ENCODE data around the gene MIF4GD. TPM values are rescaled to one million over a fixed set of nuclear protein-coding genes. Genes with fewer than 3 reads are reported as not detected.
"Not testable (repeated sequence)": the region's sequence is repeated elsewhere in the genome, so short reads cannot be mapped to it uniquely, and the experiment has no call there.

MIF4GD gene
- polyA plus RNA-seq, 4 donors = 13.0 to 29.7 (median 22.9) TPM

DNA sequence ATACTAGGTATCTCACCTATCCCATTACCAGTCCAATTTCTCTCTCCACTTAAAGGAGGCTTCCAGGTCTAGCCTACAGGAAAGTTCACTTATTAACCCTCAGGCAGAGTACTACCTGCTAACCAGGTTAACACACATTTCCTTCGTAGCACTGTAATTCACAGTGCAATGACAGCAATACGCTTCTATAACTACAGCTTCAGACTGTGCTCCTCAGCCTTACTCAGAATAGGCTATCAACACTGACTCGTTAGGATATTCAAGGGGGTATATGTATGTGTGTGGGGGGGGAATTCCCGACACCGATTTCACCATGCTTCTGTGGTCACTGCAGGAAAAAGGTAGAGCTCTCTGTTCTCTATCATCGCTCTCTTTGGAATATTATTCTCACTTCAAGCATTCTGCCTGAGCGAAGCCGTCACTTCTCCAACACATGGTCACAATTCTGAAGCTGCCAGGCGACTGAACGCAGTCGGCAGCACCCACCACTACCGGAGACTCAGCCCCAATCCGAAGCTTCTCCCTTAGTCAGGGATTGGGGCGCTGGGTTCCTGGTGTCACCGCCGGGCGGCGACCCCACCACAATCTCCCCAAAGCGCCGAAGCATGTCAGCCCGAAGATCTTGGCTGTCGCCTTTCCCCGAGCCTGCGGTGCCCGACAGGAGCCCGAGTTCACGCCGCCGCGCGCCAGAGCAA, 10.2 kb downstream of the MIF4GD start:
- 0 to 1% (median 1%) methylated on average over 30 to 31 of the region's 31 CpGs for WGBS, 3 donors
- Histone ChIP-seq H3K9me3 (ENCODE audit: control insufficient read depth in 2 of 2, insufficient read depth in 1 of 2, low read depth in 1 of 2, low read length in 1 of 2) (no peaks in the 10 kb centered on the region), H3K4me1 (ENCODE audit: control insufficient read depth in 3 of 3, insufficient read depth in 2 of 3, low read depth in 1 of 3, low read length in 2 of 3) (peaks cover 4 to 18% (median 9%) of the 10 kb centered on the region in 3 donors), H3K27ac (ENCODE audit: low read depth in 1 of 3, low read length in 2 of 3) (peak overlapping the region; percentile 81 to 99 (median 93)), H3K36me3 (ENCODE audit: control insufficient read depth in 3 of 3, insufficient read depth in 2 of 3, low read depth in 1 of 3, low read length in 3 of 3) (peaks cover 0 to 26% (median 4%) of the 10 kb centered on the region in 3 donors), H3K27me3 (ENCODE audit: control insufficient read depth in 3 of 3, insufficient read depth in 3 of 3, low read length in 3 of 3) (no peaks in the 10 kb centered on the region), H3K4me3 (ENCODE audit: low read depth in 1 of 3, low read length in 3 of 3) (peak overlapping the region; percentile 84 to 94 (median 93))
- FAIRE-seq = no peak
- peak in 1 of 2 donors; percentile 32 for DNase-seq

DNA sequence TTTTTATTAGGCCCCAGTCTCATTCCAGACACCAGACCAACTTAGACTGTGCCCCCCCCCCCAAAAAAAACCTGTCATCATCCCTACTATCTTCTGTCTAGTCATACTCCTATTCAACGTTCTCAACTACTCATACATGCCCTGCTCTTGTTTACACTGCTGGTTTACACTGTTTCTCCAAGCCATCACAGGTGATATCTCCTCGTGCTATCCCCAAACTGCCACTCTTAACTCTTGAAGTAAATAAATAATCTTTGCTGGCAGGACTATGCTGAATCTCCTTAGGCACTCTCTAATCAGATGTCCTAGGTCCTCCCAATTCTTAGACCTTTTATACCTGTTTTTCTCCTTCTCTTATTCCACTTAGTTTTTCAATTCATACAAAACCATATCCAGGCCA, 13.8 kb downstream of the MIF4GD start:
- H3K4me3 ChIP-seq (ENCODE audit: low read depth in 1 of 3, low read length in 3 of 3); H3K9me3 ChIP-seq (ENCODE audit: control insufficient read depth in 2 of 2, insufficient read depth in 1 of 2, low read depth in 1 of 2, low read length in 1 of 2); FAIRE-seq; DNase-seq; H3K27ac ChIP-seq (ENCODE audit: low read depth in 1 of 3, low read length in 2 of 3); H3K36me3 ChIP-seq (ENCODE audit: control insufficient read depth in 3 of 3, insufficient read depth in 2 of 3, low read depth in 1 of 3, low read length in 3 of 3); H3K27me3 ChIP-seq (ENCODE audit: control insufficient read depth in 3 of 3, insufficient read depth in 3 of 3, low read length in 3 of 3); H3K4me1 ChIP-seq (ENCODE audit: control insufficient read depth in 3 of 3, insufficient read depth in 2 of 3, low read depth in 1 of 3, low read length in 2 of 3): not testable (repeated sequence)
- WGBS, 3 donors = 23 to 51% (median 37%) methylated on average over 2 of the region's 2 CpGs

DNA sequence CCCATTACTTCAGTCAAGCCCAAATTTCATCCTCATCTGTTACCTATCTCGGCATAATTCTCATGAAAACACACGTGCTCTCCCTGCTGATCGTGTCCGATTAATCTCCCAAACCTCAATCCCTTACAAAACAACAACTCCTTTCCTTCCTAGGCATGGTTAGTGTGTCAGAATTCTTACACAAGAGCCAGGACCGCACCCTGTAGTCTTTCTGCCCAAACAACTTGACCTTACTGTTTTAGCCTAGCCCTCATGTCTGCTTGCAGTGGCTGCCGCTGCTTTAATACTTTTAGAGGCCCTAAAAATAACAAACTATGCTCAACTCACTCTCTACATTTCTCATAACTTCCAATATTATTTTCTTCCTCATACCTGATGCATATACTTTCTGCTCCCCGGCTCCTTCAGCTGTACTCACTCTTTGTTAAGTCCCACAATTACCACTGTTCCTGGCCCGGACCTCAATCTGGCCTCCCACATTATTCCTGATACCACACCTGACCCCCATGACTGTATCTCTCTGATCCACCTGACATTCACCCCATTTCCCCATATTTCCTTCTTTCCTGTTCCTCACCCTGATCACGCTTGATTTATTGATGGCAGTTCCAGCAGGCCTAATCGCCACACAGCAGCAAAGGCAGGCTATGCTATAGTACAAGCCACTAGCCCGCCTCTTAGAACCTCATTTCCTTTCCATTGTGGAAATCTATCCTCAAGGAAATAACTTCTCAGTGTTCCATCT, 14.9 kb downstream of the MIF4GD start:
- not testable (repeated sequence) for FAIRE-seq; H3K36me3 ChIP-seq (ENCODE audit: control insufficient read depth in 3 of 3, insufficient read depth in 2 of 3, low read depth in 1 of 3, low read length in 3 of 3); H3K27me3 ChIP-seq (ENCODE audit: control insufficient read depth in 3 of 3, insufficient read depth in 3 of 3, low read length in 3 of 3); H3K4me3 ChIP-seq (ENCODE audit: low read depth in 1 of 3, low read length in 3 of 3); H3K9me3 ChIP-seq (ENCODE audit: control insufficient read depth in 2 of 2, insufficient read depth in 1 of 2, low read depth in 1 of 2, low read length in 1 of 2); H3K4me1 ChIP-seq (ENCODE audit: control insufficient read depth in 3 of 3, insufficient read depth in 2 of 3, low read depth in 1 of 3, low read length in 2 of 3); DNase-seq; H3K27ac ChIP-seq (ENCODE audit: low read depth in 1 of 3, low read length in 2 of 3)
- 70 to 81% (median 75%) methylated on average over 9 to 11 of the region's 11 CpGs for whole genome bisulfite sequencing, 3 donors

GRCh38 chr17:75252039-75252816, 18.8 kb downstream of the MIF4GD start:
- FAIRE-seq (no peak), DNase-seq (no peak)
- H3K27me3 ChIP-seq (ENCODE audit: control insufficient read depth in 3 of 3, insufficient read depth in 3 of 3, low read length in 3 of 3) = no peaks in the 10 kb centered on the region
- H3K27ac ChIP-seq (ENCODE audit: low read depth in 1 of 3, low read length in 2 of 3) = no peak overlapping the region
- WGBS, 3 donors = 85 to 89% (median 87%) methylated on average over 8 of the region's 8 CpGs
- H3K9me3 ChIP-seq (ENCODE audit: control insufficient read depth in 2 of 2, insufficient read depth in 1 of 2, low read depth in 1 of 2, low read length in 1 of 2) = no peaks in the 10 kb centered on the region
- H3K4me1 ChIP-seq (ENCODE audit: control insufficient read depth in 3 of 3, insufficient read depth in 2 of 3, low read depth in 1 of 3, low read length in 2 of 3) = peaks cover 0 to 2% (median 0%) of the 10 kb centered on the region in 3 donors
- H3K36me3 ChIP-seq (ENCODE audit: control insufficient read depth in 3 of 3, insufficient read depth in 2 of 3, low read depth in 1 of 3, low read length in 3 of 3) = peaks cover 0 to 18% (median 0%) of the 10 kb centered on the region in 3 donors
- no peak overlapping the region for H3K4me3 ChIP-seq (ENCODE audit: low read depth in 1 of 3, low read length in 3 of 3)

DNA sequence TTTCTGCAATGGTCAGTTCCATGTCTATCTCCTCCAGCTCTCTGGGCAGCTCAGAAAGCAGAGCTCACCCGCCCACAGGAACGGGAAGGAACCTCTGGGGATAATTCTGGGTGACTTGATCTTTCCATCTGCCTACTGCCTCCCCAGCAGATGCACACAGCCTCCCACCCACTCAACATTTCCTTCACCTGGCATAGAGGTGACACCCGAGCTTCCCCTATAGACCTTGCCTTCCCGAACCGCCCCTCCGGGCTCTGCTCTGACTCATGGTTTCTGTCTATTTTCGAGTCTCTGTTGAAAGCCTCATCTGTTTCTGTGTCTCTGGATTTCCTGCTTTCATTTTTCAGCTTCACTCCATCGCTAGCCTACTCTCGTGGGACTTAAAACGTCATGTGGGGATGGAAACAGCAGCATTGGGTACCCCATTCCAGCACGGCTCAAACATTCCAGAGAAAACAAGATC, 21.0 kb downstream of the MIF4GD start:
- 47 to 67% (median 54%) methylated on average over 11 of the region's 11 CpGs for WGBS, 3 donors
- no peaks in the 10 kb centered on the region for H3K27me3 ChIP-seq (ENCODE audit: control insufficient read depth in 3 of 3, insufficient read depth in 3 of 3, low read length in 3 of 3)
- FAIRE-seq (no peak), DNase-seq (no peak)
- peaks cover 0 to 2% (median 0%) of the 10 kb centered on the region in 3 donors for H3K4me1 ChIP-seq (ENCODE audit: control insufficient read depth in 3 of 3, insufficient read depth in 2 of 3, low read depth in 1 of 3, low read length in 2 of 3)
- no peaks in the 10 kb centered on the region for H3K9me3 ChIP-seq (ENCODE audit: control insufficient read depth in 2 of 2, insufficient read depth in 1 of 2, low read depth in 1 of 2, low read length in 1 of 2)
- H3K27ac ChIP-seq (ENCODE audit: low read depth in 1 of 3, low read length in 2 of 3) = peak overlapping the region in 1 of 3 donors; percentile 28
- H3K36me3 ChIP-seq (ENCODE audit: control insufficient read depth in 3 of 3, insufficient read depth in 2 of 3, low read depth in 1 of 3, low read length in 3 of 3) = peaks cover 0 to 36% (median 12%) of the 10 kb centered on the region in 3 donors
- no peak overlapping the region for H3K4me3 ChIP-seq (ENCODE audit: low read depth in 1 of 3, low read length in 3 of 3)

- Histone ChIP-seq H3K27ac (ENCODE audit: low read depth in 1 of 3, low read length in 2 of 3) (peak overlapping the region in 1 of 3 donors; percentile 28), H3K4me1 (ENCODE audit: control insufficient read depth in 3 of 3, insufficient read depth in 2 of 3, low read depth in 1 of 3, low read length in 2 of 3) (peaks cover 0 to 2% (median 0%) of the 10 kb centered on the region in 3 donors), H3K4me3 (ENCODE audit: low read depth in 1 of 3, low read length in 3 of 3) (no peak overlapping the region), H3K27me3 (ENCODE audit: control insufficient read depth in 3 of 3, insufficient read depth in 3 of 3, low read length in 3 of 3) (no peaks in the 10 kb centered on the region), H3K36me3 (ENCODE audit: control insufficient read depth in 3 of 3, insufficient read depth in 2 of 3, low read depth in 1 of 3, low read length in 3 of 3) (peaks cover 0 to 40% (median 12%) of the 10 kb centered on the region in 3 donors), H3K9me3 (ENCODE audit: control insufficient read depth in 2 of 2, insufficient read depth in 1 of 2, low read depth in 1 of 2, low read length in 1 of 2) (no peaks in the 10 kb centered on the region)
- DNase-seq = no peak
- 64 to 79% (median 71%) methylated on average over 4 of the region's 4 CpGs for WGBS, 3 donors
- FAIRE-seq = no peak
Measured at GRCh38 chr17:75249564-75249963, 21.5 kb downstream of the MIF4GD start.

DNA sequence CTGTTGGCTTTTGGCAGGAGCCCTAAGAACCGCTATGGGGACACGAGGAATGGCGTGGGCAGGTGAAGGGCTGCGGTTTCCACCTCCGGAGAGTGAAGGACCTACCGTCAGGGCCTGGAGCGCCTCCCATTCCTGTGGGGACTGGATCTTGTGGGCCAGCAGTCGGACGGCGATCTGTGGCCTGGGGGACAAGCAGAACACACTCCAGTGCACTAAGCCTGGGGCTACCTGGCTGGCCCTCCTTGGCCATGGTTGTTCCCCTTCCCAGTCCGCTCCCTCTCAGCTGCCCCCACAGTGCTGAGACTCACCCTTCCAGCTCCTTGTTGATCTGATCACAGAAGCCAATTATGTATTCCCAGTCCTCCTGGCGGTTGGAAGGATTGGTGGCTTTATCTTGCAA, 24.6 kb downstream of the MIF4GD start:
- peaks cover 0 to 70% (median 29%) of the 10 kb centered on the region in 3 donors for H3K36me3 ChIP-seq (ENCODE audit: control insufficient read depth in 3 of 3, insufficient read depth in 2 of 3, low read depth in 1 of 3, low read length in 3 of 3)
- no peak overlapping the region for H3K27ac ChIP-seq (ENCODE audit: low read depth in 1 of 3, low read length in 2 of 3)
- WGBS, 3 donors = 96 to 97% (median 96%) methylated on average over 12 of the region's 12 CpGs
- H3K9me3 ChIP-seq (ENCODE audit: control insufficient read depth in 2 of 2, insufficient read depth in 1 of 2, low read depth in 1 of 2, low read length in 1 of 2) = no peaks in the 10 kb centered on the region
- H3K4me3 ChIP-seq (ENCODE audit: low read depth in 1 of 3, low read length in 3 of 3) = no peak overlapping the region
- DNase-seq = no peak
- H3K27me3 ChIP-seq (ENCODE audit: control insufficient read depth in 3 of 3, insufficient read depth in 3 of 3, low read length in 3 of 3) = no peaks in the 10 kb centered on the region
- H3K4me1 ChIP-seq (ENCODE audit: control insufficient read depth in 3 of 3, insufficient read depth in 2 of 3, low read depth in 1 of 3, low read length in 2 of 3) = peaks cover 0 to 2% (median under 1%) of the 10 kb centered on the region in 3 donors
- no peak for FAIRE-seq

DNA sequence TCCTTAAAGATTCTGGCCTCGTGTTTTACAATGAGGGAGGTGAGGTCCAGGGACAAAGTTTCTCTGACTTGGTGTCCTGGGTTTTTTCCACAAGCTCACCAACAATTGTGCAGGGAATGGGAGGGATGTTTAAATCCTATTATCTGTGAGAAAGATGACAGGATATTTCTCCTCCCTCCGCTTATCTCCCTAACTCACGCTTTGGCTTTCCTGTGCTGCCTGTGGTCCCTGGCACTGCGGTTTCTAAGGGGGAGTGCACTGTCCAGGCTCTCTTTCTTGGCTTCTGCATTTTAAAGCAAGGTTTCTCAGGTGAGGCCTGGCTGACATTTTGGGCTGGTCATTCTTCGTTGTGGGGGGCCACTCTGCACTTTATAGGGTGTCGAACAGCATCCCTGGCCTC, 26.0 kb downstream of the MIF4GD start:
- Histone ChIP-seq H3K4me3 (ENCODE audit: low read depth in 1 of 3, low read length in 3 of 3) (no peak overlapping the region), H3K9me3 (ENCODE audit: control insufficient read depth in 2 of 2, insufficient read depth in 1 of 2, low read depth in 1 of 2, low read length in 1 of 2) (no peaks in the 10 kb centered on the region), H3K4me1 (ENCODE audit: control insufficient read depth in 3 of 3, insufficient read depth in 2 of 3, low read depth in 1 of 3, low read length in 2 of 3) (peaks cover 0 to 13% (median 0%) of the 10 kb centered on the region in 3 donors), H3K27me3 (ENCODE audit: control insufficient read depth in 3 of 3, insufficient read depth in 3 of 3, low read length in 3 of 3) (no peaks in the 10 kb centered on the region), H3K36me3 (ENCODE audit: control insufficient read depth in 3 of 3, insufficient read depth in 2 of 3, low read depth in 1 of 3, low read length in 3 of 3) (peaks cover 2 to 83% (median 36%) of the 10 kb centered on the region in 3 donors), H3K27ac (ENCODE audit: low read depth in 1 of 3, low read length in 2 of 3) (no peak overlapping the region)
- 87 to 90% (median 89%) methylated on average over 6 of the region's 6 CpGs for WGBS, 3 donors
- DNase-seq (no peak), FAIRE-seq (no peak)
